ENCODE measurements around the gene SYNDIG1.

DNA sequence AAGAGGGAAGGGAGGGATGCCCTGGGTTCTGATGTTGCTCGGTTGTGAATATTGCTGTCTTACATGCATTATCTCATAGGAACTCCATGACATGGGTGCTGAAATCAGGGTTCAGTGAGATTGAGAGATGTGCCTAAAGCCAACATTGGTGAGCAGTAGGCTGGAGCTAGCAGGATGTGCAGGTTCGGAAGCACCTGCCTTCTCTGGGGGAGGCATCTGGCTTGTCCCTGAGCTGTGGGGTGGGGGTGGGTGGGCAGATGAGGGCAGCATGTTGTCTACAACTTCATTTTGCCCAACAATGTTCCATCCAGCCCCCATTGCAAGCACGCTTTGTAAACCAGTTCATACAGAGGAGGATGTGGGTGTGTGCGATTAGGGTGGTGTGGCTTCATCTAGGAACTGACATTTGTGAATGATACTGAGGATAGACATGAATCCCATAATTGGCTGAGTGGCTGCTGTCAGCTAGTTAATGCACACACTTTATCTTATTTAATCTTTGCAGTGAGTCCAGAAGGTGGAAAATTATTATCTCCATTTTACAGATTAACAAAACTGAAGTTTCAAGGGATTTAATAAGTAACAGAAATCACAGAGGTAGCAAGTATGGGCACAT lies 119.4 kb downstream of the SYNDIG1 start:
- no peak for TF ChIP-seq CTCF (IDR thresholded peaks at IDR 0.05)
- no peak for TF ChIP-seq POLR2A (IDR thresholded peaks at IDR 0.05)
- TF ChIP-seq EP300 (IDR thresholded peaks at IDR 0.05) = no peak
- no peak for TF ChIP-seq POLR2AphosphoS5 (IDR thresholded peaks at IDR 0.05)
